Fibroblast of gingiva (primary cell): ENCODE data around the gene TPD52L2.

ENCODE experiments used
- DNase-seq: peaks from one replicate; pipeline ENCODE4 v3.0.0-alpha.2; 2011; ENCODE audit warnings: low read depth

TPD52L2 gene

DNA sequence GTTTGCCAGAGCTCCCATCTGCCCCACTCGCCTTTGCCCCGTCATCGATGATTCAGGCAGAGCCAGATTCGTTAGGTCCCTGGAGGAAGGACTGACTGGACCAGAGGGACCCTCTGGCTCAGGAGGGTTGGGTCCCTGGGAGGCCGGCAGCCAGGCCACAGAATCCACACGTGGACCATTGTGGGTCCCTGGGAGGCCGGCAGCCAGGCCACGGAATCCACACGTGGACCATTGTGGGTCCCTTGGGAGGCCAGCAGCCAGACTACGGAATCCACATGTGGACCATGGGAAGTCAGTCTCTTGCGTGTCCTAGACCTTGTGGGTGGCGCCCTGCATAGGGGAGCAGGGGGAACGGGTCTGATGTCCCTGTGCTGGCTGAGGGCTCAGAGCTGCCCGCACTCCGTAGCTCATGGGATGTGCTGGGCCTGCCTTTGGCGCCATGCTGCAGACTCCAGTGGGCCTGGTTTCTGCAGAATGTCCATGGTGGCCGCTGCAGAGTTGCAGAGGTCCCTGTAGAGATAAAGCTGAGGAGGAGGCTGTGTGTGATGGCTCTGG is 67.6 kb downstream of the TPD52L2 start:
- DNase-seq, result no peak

GRCh38 chr20:63933646-63934045 is 68.6 kb downstream of the TPD52L2 start:
- no peak for DNase-seq

GRCh38 chr20:63934271-63935068 is 69.4 kb downstream of the TPD52L2 start:
- no peak for DNase-seq

- no peak for DNase-seq
These were observed 70.4 kb downstream of the TPD52L2 start for GRCh38 chr20:63935447-63935846.

DNA sequence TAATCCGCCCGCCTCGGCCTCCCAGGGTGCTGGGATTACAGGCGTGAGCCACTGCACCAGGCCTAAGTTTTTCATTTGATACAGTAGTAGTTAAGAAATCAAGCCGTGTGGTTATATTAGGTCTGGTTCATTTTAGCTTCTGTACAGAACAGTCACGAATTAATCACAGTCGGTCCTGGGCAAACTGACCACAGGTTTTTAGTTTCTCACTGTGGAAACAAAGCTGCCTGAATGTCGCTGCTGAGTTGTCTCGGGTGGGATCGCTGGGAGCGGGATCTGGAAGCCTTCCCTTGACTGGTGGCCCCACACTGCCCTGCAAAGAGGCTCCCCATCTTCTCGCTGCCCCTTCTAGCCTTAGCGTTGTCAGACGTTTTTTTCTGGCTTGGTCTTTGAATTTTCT is 72.5 kb downstream of the TPD52L2 start:
- DNase-seq, result peak; percentile 38

DNA sequence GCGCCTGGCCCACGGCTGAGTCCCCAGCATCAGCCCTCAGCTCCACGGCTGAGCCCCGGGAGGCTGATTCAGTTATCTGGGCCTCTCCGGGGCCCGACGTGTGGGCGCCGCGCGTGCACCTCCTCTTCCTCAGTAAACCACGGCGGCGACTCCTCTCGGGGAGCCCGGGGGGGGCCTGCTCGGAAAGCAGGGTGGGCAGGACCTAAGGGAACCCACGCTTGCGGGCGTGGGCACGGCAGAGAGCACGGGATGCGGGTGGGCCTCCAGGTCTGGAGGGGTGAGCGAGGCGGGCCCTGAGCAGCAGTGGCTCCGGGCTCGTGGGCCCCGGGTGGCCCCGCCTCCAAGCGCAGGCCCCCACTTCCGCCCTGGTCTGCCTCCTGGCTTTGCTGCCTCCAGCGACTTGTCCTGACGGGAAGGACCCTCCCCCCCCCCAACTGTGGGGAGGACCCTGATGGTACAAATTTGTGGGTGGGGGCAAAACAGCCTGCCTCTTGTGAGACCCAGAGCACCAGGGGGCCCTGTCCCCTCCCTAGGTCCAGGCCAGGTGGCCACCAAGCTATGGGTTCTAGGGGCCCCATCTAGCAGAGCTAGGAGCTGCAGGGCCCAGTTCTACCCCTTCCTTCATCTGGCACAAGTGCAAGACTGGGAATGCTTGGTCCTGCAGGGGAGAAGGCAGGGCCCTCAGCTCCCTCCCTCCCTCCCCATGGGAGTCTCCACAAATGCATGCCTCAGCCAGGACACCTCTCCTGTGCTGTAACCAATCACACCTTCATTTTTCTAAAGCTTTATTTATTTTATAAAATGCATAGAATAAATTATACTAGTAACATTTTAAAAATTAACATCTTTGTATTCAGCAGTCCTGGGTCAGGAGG is 74.2 kb downstream of the TPD52L2 start:
- no peak for DNase-seq

DNA sequence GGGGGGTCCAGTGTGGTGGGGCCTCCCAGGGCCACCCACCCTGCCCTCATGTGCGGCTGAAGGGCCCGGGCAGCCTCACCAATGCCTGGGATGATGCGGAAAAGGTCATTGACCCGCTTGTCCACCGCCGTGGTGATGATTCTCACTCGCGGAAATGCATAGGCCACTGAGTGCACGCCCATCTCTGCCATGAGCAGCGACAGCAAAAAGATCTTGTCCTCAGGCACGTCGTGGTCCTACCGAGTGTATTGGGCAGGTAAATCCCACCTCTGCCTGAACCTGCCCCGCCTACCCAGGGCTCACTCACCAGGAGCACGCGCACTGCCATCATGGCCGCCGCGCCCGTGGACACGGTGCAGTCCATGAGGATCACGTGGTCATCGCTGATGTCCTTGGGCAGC is 75.0 kb downstream of the TPD52L2 start:
- no peak for DNase-seq

GRCh38 chr20:63940472-63941266 is 75.6 kb downstream of the TPD52L2 start:
- no peak for DNase-seq
